HEK293 (cell line): ENCODE data around the gene ZNF625.
A peak's percentile ranks its signal among the peaks of the same experiment; 100 is the strongest.

ENCODE experiments used
- CTCF ChIA-PET: fragments of 350-600 bp; formaldehyde crosslinking; extraction: SDS; loops from one replicate; lab custom pipeline; 2021; ENCODE audit warnings: antibody characterized with exemption; lab: Yijun Ruan, JAX
- POLR2A ChIA-PET: fragments of 300-600 bp; formaldehyde crosslinking; extraction: SDS; loops from one replicate; lab custom pipeline; 2020; ENCODE audit warnings: antibody characterized with exemption, inconsistent platforms; lab: Yijun Ruan, JAX
- H3K27ac ChIP-seq: fragments of 200-500 bp; sonication (Bioruptor generic); 2 replicates; pipeline ENCODE4 v1.5.1; 2014; ENCODE audit warnings: low read depth, low read length, control low read depth, inconsistent platforms; ENCODE audit errors: extremely low read depth
- H3K36me3 ChIP-seq, 2 experiments: fragments of 200-500 bp in 1 of 2; sonication (Bioruptor generic) in 1 of 2; 1 replicate in 1 of 2; 2 replicates in 1 of 2; pipeline ENCODE4 v1.5.1; 2014 to 2017; ENCODE audit warnings: inconsistent platforms in 2 of 2, low read length in 2 of 2; ENCODE audit not compliant: control insufficient read depth in 2 of 2, insufficient read depth in 1 of 2
- H3K4me1 ChIP-seq: fragments of 200-500 bp; sonication (Bioruptor generic); 2 replicates; pipeline ENCODE4 v1.5.1; 2014; ENCODE audit warnings: mild to moderate bottlenecking, low read length, inconsistent platforms; ENCODE audit not compliant: control insufficient read depth, insufficient read depth
- H3K4me3 ChIP-seq: 2 replicates; pipeline ENCODE4 v1.5.1; 2011; ENCODE audit warnings: low read depth, mild to moderate bottlenecking, control low read depth, low read length, moderate library complexity
- H3K9me3 ChIP-seq: fragments of 200-500 bp; sonication (Bioruptor generic); 2 replicates; pipeline ENCODE4 v1.5.1; 2014; ENCODE audit warnings: low read depth, low read length, inconsistent platforms; ENCODE audit not compliant: control insufficient read depth, insufficient read depth
- KLF1 ChIP-seq: fragments of 450-650 bp; formaldehyde crosslinking; IDR thresholded peaks from 2 replicates; pipeline ENCODE4 v1.5.1; 2016; ENCODE audit warnings: missing biosample characterization, missing genetic modification characterization
- MYNN ChIP-seq: fragments of 450-650 bp; formaldehyde crosslinking; IDR thresholded peaks from 2 replicates; pipeline ENCODE4 v1.5.1; 2016; ENCODE audit warnings: missing biosample characterization, missing genetic modification characterization, borderline replicate concordance
- SCRT1 ChIP-seq: fragments of 450-650 bp; formaldehyde crosslinking; IDR thresholded peaks from 2 replicates; pipeline ENCODE4 v1.5.1; 2016; ENCODE audit warnings: missing biosample characterization, missing genetic modification characterization, borderline replicate concordance
- SCRT2 ChIP-seq: fragments of 450-650 bp; formaldehyde crosslinking; IDR thresholded peaks from 2 replicates; pipeline ENCODE4 v1.5.1; 2016; ENCODE audit warnings: missing biosample characterization, missing genetic modification characterization
- ZNF175 ChIP-seq: fragments of 450-650 bp; formaldehyde crosslinking; IDR thresholded peaks from 2 replicates; pipeline ENCODE4 v1.5.1; 2016; ENCODE audit warnings: missing biosample characterization, missing genetic modification characterization
- ZNF239 ChIP-seq: fragments of 450-650 bp; formaldehyde crosslinking; IDR thresholded peaks from 2 replicates; pipeline ENCODE4 v1.5.1; 2016; ENCODE audit warnings: missing biosample characterization, missing genetic modification characterization
- ZNF311 ChIP-seq: fragments of 450-650 bp; formaldehyde crosslinking; IDR thresholded peaks from 2 replicates; pipeline ENCODE4 v1.5.1; 2017; ENCODE audit warnings: missing biosample characterization, missing genetic modification characterization, borderline replicate concordance
- ZNF341 ChIP-seq: fragments of 450-650 bp; formaldehyde crosslinking; IDR thresholded peaks from 2 replicates; pipeline ENCODE4; 2016; ENCODE audit warnings: low read depth, missing biosample characterization, missing genetic modification characterization
- ZNF366 ChIP-seq: fragments of 450-650 bp; formaldehyde crosslinking; conservative IDR thresholded peaks from 2 replicates; pipeline ENCODE4 v1.5.1; 2016; ENCODE audit warnings: missing biosample characterization, missing genetic modification characterization
- ZNF404 ChIP-seq: fragments of 450-650 bp; formaldehyde crosslinking; IDR thresholded peaks from 2 replicates; pipeline ENCODE4 v1.5.1; 2017; ENCODE audit warnings: missing biosample characterization, missing genetic modification characterization
- ZNF623 ChIP-seq: fragments of 450-650 bp; formaldehyde crosslinking; IDR thresholded peaks from 2 replicates; pipeline ENCODE4 v1.5.1; 2016; ENCODE audit warnings: missing biosample characterization, missing genetic modification characterization
- ZNF629 ChIP-seq: fragments of 450-650 bp; formaldehyde crosslinking; IDR thresholded peaks from 2 replicates; pipeline ENCODE4 v1.5.1; 2017; ENCODE audit warnings: missing biosample characterization, missing genetic modification characterization
- ZNF747 ChIP-seq: fragments of 450-650 bp; formaldehyde crosslinking; IDR thresholded peaks from 2 replicates; pipeline ENCODE4 v1.5.1; 2016; ENCODE audit warnings: missing biosample characterization, missing genetic modification characterization
- ZNF768 ChIP-seq: fragments of 450-650 bp; formaldehyde crosslinking; IDR thresholded peaks from 2 replicates; pipeline ENCODE4 v1.5.1; 2018; ENCODE audit warnings: missing biosample characterization, mild to moderate bottlenecking, missing genetic modification characterization
- ZNF837 ChIP-seq: fragments of 450-650 bp; formaldehyde crosslinking; IDR thresholded peaks from 2 replicates; pipeline ENCODE4 v1.5.1; 2016; ENCODE audit warnings: missing biosample characterization, missing genetic modification characterization
- ZNF843 ChIP-seq: fragments of 450-650 bp; formaldehyde crosslinking; IDR thresholded peaks from 2 replicates; pipeline ENCODE4 v1.5.1; 2016; ENCODE audit warnings: missing biosample characterization, missing genetic modification characterization
- TF ChIP-seq, protein P1 (sequence below): fragments of 450-650 bp; formaldehyde crosslinking; IDR thresholded peaks from 2 replicates; pipeline ENCODE4 v1.5.1; 2017; ENCODE audit warnings: missing biosample characterization, missing genetic modification characterization
- TF ChIP-seq, protein P2 (sequence below): fragments of 450-650 bp; formaldehyde crosslinking; IDR thresholded peaks from 2 replicates; pipeline ENCODE4 v1.5.1; 2016; ENCODE audit warnings: missing biosample characterization, missing genetic modification characterization
- TF ChIP-seq, protein P3 (sequence below): fragments of 450-650 bp; formaldehyde crosslinking; IDR thresholded peaks from 2 replicates; pipeline ENCODE4 v1.5.0; 2017; ENCODE audit warnings: missing biosample characterization, missing genetic modification characterization, borderline replicate concordance

The ZNF625 gene

DNA sequence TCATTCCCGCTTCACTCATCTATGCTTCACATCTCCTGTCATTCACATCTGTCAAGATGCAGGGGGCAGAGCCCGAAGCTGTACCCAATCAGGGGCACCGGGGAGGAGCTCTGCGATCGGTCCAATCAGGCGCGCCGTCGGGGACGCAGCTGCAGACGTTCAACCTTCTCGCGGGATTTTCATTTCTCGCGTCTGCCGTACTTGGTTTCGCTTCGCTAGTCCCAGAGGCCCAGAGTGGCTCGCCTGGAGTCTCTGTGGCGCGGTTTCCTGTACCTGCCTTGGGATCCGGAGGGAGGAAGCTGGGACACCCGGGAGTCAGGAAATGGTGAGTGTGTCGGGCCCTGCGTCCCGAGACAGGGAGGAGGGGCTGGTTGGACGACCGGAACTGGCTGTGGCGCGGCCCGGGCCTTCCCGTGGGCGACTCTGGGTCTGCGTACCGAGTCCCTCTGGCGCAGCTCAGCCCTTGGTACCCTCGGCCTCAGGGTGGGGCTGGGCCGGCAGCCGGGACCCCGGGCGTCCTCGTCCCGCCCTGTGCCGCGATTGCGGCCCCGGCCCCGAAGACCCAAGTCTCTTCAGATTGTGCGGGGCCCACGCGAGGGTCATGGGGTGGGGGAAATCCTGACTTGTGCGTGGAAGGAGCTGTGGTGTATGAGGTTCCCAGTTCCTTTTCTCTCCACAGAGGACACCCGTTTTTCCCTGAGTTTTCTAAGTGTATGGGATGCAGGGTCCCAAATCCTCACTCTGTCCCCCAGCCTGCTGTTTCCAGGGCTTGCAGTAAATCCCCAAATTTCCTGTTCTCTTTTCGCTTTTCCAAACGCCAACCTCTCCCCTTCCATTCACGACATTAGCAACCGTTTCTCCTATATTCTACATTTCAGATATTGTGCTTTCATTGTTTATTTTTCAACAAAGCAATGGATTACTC, 6.6 kb upstream of the ZNF625 start, which contains the start of gene ZNF136 (continued):
- TF ChIP-seq KLF1 (tag by site-specific recombination) (0 out of 2 replicates have a peak, but pooled peaks have one; percentile 20), ZNF175 (tag by site-specific recombination) (no peak), ZNF404 (tag by site-specific recombination) (no peak), ZNF239 (tag by site-specific recombination) (no peak), ZNF341 (tag by site-specific recombination) (peak; percentile 98), ZNF311 (no peak), MYNN (tag by site-specific recombination) (no peak), ZNF843 (tag by site-specific recombination) (no peak), ZNF747 (no peak)
- TF ChIP-seq, protein P1, sequence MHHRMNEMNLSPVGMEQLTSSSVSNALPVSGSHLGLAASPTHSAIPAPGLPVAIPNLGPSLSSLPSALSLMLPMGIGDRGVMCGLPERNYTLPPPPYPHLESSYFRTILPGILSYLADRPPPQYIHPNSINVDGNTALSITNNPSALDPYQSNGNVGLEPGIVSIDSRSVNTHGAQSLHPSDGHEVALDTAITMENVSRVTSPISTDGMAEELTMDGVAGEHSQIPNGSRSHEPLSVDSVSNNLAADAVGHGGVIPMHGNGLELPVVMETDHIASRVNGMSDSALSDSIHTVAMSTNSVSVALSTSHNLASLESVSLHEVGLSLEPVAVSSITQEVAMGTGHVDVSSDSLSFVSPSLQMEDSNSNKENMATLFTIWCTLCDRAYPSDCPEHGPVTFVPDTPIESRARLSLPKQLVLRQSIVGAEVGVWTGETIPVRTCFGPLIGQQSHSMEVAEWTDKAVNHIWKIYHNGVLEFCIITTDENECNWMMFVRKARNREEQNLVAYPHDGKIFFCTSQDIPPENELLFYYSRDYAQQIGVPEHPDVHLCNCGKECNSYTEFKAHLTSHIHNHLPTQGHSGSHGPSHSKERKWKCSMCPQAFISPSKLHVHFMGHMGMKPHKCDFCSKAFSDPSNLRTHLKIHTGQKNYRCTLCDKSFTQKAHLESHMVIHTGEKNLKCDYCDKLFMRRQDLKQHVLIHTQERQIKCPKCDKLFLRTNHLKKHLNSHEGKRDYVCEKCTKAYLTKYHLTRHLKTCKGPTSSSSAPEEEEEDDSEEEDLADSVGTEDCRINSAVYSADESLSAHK (tag by site-specific recombination), result no peak

DNA sequence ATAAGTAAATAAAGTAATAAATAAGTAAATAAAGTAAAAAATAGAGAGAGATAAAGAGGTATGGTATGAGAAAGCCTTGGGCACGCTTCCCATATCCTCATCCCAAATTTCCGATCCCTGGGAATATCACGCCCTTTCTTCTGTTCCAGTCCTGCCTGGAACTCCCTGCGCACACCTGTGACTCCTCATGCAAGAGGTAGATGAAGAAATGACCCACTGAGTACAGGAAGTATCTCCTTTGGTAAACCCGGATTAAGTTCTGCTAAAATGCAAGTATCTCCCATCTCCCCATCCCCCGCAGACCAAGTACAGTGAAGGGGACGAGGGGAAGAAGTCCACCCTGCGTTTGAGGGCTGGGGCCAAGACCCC, 6.0 kb upstream of the ZNF625 start:
- Histone ChIP-seq H3K4me1 (no peaks in the 10 kb centered on the region), H3K4me3 (peak overlapping the region; percentile 69), H3K27ac (peak overlapping the region; percentile 80; the same call in 1 of the 2 replicates), H3K36me3 (peaks cover 6 to 21% of the 10 kb centered on the region in 2 experiments), H3K9me3 (no peaks in the 10 kb centered on the region)
- ChIA-PET CTCF (interaction anchor here (1.0 to 1.3 kb wide), 2 partner anchors 22 to 103 kb away, joined by 3 to 5 read pairs; partner anchors contain the start of gene ZNF20), POLR2A (interaction anchor here (0.6 to 2.4 kb wide), 13 partner anchors 11 to 516 kb away, joined by 3 to 12 read pairs (median 5); partner anchors contain the start of genes ZNF20, ZNF44, ZNF442 and ZNF563)
- TF ChIP-seq, protein P2, sequence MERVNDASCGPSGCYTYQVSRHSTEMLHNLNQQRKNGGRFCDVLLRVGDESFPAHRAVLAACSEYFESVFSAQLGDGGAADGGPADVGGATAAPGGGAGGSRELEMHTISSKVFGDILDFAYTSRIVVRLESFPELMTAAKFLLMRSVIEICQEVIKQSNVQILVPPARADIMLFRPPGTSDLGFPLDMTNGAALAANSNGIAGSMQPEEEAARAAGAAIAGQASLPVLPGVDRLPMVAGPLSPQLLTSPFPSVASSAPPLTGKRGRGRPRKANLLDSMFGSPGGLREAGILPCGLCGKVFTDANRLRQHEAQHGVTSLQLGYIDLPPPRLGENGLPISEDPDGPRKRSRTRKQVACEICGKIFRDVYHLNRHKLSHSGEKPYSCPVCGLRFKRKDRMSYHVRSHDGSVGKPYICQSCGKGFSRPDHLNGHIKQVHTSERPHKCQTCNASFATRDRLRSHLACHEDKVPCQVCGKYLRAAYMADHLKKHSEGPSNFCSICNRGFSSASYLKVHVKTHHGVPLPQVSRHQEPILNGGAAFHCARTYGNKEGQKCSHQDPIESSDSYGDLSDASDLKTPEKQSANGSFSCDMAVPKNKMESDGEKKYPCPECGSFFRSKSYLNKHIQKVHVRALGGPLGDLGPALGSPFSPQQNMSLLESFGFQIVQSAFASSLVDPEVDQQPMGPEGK (tag by site-specific recombination), result no peak
- peak; percentile 51; the same call in 1 of the 2 replicates for TF ChIP-seq SCRT1
- TF ChIP-seq ZNF768, result no peak
- TF ChIP-seq, protein P3, sequence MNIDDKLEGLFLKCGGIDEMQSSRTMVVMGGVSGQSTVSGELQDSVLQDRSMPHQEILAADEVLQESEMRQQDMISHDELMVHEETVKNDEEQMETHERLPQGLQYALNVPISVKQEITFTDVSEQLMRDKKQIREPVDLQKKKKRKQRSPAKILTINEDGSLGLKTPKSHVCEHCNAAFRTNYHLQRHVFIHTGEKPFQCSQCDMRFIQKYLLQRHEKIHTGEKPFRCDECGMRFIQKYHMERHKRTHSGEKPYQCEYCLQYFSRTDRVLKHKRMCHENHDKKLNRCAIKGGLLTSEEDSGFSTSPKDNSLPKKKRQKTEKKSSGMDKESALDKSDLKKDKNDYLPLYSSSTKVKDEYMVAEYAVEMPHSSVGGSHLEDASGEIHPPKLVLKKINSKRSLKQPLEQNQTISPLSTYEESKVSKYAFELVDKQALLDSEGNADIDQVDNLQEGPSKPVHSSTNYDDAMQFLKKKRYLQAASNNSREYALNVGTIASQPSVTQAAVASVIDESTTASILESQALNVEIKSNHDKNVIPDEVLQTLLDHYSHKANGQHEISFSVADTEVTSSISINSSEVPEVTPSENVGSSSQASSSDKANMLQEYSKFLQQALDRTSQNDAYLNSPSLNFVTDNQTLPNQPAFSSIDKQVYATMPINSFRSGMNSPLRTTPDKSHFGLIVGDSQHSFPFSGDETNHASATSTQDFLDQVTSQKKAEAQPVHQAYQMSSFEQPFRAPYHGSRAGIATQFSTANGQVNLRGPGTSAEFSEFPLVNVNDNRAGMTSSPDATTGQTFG (tag by site-specific recombination), result no peak
- no peak for TF ChIP-seq ZNF837 (tag by site-specific recombination)
- TF ChIP-seq SCRT2 (tag by site-specific recombination), result peak; percentile 80
- TF ChIP-seq ZNF366 (tag by site-specific recombination), result 0 out of 2 replicates have a peak, but pooled peaks have one; percentile 34
- TF ChIP-seq ZNF623 (tag by site-specific recombination), result no peak
- no peak for TF ChIP-seq ZNF629 (tag by site-specific recombination)
